ENCODE results near the gene DCC.

- TF ChIP-seq CTCF (optimal IDR thresholded peaks at IDR 0.05 in 1 of 3, IDR thresholded peaks at IDR 0.05 in 1 of 3, conservative IDR thresholded peaks at IDR 0.05 in 1 of 3; ENCODE audit: extremely low read depth in 1 of 3, insufficient read depth in 2 of 3, low read length in 3 of 3): no peak
- no peak for TF ChIP-seq EZH2 (IDR thresholded peaks at IDR 0.05; ENCODE audit: low read length)
Observed at GRCh38 chr18:52999633-53000032, 659.6 kb downstream of the DCC start.

Data from keratinocyte (primary cell).